Activated CD4-positive, alpha-beta T cell treated with anti-CD3 and anti-CD28 coated beads, Interleukin-2, amount 10 ng/mL, durations not matched to agents 7 days and 5 days (primary cell): ENCODE results near the gene GPR135. TPM values are rescaled to one million over a fixed set of nuclear protein-coding genes. Genes with fewer than 3 reads are reported as not detected.

Experiments used
- total RNA-seq, 2 experiments: library from RNA; stranded (reverse); gene quantifications; one replicate each; pipeline ENCODE4 v1.2.3, GENCODE V29; 2021

Gene GPR135
- total RNA-seq, 2 experiments from 2014 or later = 1.5 to 1.6 TPM

Other genes with a start within 250 kb of the GPR135 start
- gene L3HYPDH, start 19.0 kb upstream of the GPR135 start, total RNA-seq = 10 to 100 TPM; 15.4 to 18.3 TPM
- 10 to 100 TPM; 30.3 to 32.7 TPM for gene JKAMP, start 19.1 kb upstream of the GPR135 start, total RNA-seq
- gene CCDC175, start 111.4 kb upstream of the GPR135 start, total RNA-seq = not detected